22Rv1 (cell line): ENCODE results near the gene MED27.

ENCODE experiments used
- CTCF ChIP-seq: fragments of 450-650 bp; IDR thresholded peaks from 2 replicates; pipeline ENCODE4 v1.5.1; 2017; ENCODE audit warnings: mild to moderate bottlenecking
- ZFX ChIP-seq: fragments of 450-650 bp; IDR thresholded peaks from 2 replicates; pipeline ENCODE4 v1.6.1; 2017; ENCODE audit warnings: antibody characterized with exemption, borderline replicate concordance

GRCh38 chr9:131994364-131995125, 85.1 kb downstream of the MED27 start:
- TF ChIP-seq CTCF (no peak), ZFX (no peak)
